ENCODE measurements around the gene RAB3GAP2.

DNA sequence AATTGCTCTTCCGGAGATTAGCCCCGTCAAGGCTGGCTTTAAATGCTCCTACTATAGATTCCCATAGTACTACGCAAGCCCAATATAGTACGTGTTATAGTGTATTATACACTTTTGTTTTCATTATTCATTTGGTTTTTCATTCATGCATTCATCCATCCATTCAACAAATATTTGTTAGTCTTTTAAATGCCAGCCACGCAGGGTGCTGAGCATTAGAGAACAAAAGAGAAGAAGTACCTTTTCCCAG, 513 bp upstream of the RAB3GAP2 start:
- TF ChIP-seq EZH2 (IDR thresholded peaks at IDR 0.05; ENCODE audit: insufficient read depth, poor library complexity, severe bottlenecking) (no peak), EZH2phosphoT487 (IDR thresholded peaks at IDR 0.05; ENCODE audit: insufficient read depth, low read depth) (no peak)

Measured in GM23248 (cell line).